T-helper 1 cell (primary cell): ENCODE data around the gene PPP1R37.
A peak's percentile ranks its signal among the peaks of the same experiment; 100 is the strongest.

ENCODE experiments used
- DNase-seq, 5 donors: peaks; one replicate each; pipeline ENCODE4 v3.0.0-alpha.2; 2012 to 2020

Gene PPP1R37

DNA sequence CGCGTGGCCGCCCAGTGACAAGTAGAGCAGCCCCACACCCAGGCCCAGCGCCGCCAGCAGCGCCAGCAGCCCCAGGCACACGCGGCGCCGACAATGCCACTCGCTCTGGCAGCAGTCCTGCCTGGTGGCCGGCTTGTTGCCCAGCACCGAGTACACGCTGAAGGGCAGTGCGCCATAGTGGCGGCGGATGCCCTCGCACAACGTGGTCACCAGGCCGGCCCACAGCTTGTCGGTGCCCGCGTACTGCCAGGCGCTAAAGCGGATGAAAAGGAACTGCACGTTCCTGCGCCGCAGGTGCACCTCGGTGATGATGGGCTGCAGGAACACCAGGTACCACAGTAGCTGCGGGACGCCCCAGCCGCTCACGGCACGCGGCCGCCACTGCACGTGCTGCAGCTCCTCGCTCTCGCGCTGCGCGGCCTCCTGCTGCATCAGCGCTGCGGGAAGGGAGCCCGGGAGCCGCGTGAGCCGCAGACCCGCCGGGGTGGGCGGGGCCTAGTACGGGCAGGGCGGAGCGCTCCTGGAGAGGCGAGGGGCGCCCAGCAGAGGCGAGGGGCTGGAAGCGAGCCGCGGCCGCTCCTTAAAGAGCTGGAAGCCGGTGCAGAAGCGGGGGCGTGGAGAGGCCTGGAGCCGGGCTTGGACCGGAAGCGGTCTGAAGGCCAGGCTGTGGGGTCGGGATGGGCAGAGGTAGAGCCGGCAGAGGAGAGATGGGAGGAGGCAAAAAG is 60.5 kb downstream of the PPP1R37 start:
- DNase-seq = peak in 2 of 5 donors; percentile 31 to 34

DNA sequence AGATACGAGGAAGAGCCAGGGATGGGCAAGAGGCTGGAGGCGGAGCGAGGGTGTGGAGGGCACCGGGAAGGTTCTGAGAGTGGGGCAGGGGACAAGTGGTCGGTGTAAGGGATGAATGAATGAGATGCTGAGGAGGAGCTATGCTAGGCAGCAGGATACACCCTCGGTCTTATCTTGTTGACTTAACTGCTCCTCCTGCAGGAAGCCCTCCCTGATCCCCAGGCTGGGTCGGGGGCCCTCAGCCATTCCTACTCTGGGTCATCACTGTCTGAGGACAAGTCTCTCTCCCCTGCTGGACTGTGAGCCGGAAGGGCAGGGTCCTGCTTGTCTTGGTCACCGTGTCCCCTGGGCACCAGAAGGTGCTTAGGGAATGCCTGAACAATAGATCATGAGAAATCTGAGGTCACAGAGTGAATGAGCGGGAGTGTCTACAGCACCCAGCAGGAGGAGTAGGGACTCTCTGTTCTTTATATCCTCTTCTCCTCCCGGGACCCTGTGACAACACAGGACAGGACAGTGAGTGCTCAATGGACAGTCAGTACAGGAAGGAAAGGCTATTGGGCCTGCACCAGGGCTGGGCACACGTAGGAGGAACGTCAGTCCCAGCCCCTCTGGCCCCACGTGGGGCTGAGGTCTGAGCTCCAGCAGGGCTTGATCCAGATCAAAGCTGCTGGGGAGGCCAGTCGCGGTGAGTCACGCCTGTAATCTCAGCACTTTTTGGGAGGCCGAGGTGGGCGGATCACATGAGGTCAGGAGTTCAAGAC is 61.3 kb downstream of the PPP1R37 start:
- no peak for DNase-seq

- no peak for DNase-seq
These were observed 63.1 kb downstream of the PPP1R37 start for GRCh38 chr19:45156011-45156630.

DNA sequence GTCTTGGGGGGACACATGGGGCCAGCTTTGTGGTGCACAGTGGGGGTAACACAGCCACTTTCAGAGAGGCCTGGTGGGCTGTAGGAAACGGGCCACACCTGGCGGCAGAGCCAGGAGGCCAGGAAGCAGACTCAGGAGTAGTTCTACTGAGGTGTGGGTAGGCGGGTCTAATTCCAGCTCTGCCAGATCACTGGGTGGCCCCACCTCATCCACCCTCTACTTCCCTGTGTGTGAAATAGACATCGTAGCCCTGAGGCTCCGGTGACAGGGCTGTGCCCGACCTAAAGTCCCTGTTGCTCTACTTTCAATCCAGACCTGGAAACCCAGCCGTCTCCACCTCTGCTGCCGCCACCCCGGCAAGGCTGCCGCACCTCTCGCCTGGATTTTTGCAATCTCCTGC is 63.8 kb downstream of the PPP1R37 start:
- no peak for DNase-seq

DNA sequence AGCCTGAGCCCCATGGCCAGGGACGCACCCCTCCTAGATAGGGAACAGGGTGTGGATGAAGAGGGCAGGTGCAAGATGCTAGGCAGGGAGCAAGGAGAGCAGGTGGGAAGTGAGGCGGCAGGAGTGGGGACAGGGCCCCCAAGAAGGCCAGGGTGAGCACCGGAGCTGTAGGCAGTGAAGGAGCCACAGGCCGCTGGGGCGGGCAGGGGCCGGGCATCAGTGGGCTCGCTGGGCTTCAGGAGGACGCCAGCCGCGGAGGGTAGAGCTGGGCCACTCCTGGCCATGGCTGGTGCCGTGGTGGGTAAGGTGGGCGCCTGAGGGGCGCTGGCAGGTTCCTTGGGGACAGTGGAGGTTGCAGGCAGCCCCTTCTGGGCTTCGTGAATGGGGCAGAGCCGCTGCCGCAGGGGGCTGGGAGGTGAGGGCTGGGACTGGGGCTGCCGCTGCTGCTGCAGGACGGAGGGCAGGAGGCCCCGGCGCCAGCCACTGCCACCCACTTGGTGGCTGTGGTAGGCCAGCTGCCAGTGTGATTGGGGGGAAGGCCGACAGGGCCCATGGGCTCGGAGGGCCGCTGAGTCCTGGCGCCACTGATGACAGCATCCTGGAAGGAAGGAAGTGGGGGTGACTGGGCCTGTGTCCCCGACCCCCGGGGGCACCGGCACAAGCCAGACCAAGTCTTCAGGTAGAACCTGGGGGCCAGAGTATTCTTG is 65.7 kb downstream of the PPP1R37 start:
- DNase-seq = no peak

GRCh38 chr19:45159210-45159970 is 66.4 kb downstream of the PPP1R37 start:
- DNase-seq = no peak

DNA sequence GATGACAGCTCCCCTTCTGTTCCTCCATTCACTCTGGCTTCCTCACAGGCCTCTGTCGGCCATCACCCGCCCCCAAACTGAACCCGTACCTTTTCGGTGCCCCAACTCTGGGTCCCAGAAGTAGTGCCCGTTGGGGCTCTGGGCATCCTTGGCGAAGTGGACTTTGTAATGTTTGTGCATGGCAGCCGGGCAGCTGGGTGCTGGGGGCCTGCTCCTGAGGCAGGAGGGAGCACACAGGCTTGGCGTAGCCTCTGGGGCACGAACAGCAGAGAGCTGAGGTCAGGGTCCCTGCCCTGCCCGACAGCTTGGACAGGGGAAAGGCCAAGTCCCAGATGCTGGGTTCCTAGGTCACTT is 67.0 kb downstream of the PPP1R37 start:
- DNase-seq = no peak

DNA sequence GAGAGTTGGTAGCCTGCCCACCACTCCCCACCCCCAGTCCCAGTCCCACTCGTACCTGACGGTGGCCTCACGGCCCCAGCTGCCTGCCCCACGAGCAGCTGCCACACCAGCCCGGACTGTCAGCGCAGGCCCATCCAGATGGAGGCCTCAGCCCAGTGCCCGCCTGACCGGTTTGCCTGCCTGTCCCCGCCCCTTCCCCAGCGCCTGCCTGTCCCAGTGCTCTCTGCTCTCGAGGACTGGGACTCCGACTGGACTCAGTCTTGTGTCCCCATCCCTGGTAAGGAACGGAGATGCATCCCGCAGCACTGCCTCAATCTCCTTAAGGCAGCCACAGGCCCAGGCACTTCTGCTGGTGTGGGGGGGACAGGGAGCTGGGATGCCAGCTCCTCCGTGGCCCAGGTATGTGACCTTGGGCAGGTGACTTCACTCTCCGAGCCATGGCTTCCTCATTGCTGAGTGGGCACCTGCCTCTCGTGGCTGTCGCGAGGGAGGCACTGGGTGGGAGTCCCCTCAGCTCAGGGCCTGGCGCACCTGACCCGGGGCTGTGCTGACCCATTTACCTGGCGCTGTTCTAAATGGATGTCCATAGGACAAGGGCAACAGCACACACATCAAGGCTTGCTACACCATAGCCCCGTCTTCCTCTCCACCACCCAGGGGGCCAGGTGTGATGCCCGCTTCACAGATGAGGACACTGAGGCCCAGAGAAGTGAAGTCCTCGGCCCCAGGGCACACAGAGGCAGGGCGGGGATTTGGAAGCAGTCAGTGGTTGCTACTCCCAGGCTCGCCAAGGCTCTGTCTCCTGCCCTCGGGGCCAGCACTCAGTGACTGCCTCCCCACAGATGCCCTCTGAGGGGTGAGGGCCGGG is 68.1 kb downstream of the PPP1R37 start, which contains the start of gene NKPD1:
NKPD1 (minus strand) TSS at position 113 of the 868 bp plus-strand sequence. CDS start 832 bp downstream, outside the sequence.
- no peak for DNase-seq

DNA sequence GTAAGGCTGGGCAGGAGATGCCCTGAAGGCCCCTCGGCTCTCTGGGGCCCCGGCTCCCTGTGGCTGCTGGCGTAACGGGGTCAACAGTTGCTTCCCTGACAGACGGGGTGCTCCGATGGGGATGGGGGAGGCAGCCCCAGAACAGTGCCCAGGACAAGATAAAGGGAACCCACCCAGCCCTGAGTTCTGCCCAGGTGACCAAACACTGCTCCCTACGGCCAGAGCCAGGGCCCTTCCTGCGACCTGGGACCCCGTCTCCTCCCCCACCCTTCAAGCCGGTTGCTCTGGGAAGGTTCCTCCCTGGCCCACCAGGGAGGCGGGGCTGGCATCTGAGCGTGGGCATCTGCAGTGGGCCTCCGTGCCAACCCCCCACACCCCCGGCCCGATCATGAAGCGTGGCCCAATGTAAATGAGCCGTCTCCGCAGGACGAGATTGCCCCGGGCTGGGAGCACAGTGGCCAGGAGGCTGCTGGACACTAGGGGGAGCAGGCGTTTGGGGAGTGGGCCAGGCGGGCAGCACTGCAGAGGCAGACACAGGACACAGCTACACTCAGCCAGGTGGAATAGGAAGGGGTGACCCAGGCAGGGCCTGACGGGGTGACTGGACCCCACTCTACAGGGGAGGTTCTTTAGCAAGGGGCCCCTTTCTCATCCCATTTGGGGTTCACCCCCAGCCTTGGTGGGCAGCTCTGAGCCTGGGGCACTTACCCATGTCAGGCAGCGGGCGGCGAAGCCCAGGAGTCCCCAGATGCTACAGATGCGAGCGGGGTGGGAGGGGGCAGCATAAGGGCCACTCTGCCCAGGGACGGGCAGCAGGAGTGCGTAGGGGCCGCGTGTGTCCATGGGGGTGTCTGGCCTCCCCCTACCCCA is 69.0 kb downstream of the PPP1R37 start:
- DNase-seq = no peak

GRCh38 chr19:45162608-45163143 is 69.7 kb downstream of the PPP1R37 start:
- DNase-seq = no peak

GRCh38 chr19:45163156-45163555 is 70.2 kb downstream of the PPP1R37 start:
- DNase-seq = no peak

GRCh38 chr19:45163751-45164460 is 70.9 kb downstream of the PPP1R37 start:
- DNase-seq = no peak

DNA sequence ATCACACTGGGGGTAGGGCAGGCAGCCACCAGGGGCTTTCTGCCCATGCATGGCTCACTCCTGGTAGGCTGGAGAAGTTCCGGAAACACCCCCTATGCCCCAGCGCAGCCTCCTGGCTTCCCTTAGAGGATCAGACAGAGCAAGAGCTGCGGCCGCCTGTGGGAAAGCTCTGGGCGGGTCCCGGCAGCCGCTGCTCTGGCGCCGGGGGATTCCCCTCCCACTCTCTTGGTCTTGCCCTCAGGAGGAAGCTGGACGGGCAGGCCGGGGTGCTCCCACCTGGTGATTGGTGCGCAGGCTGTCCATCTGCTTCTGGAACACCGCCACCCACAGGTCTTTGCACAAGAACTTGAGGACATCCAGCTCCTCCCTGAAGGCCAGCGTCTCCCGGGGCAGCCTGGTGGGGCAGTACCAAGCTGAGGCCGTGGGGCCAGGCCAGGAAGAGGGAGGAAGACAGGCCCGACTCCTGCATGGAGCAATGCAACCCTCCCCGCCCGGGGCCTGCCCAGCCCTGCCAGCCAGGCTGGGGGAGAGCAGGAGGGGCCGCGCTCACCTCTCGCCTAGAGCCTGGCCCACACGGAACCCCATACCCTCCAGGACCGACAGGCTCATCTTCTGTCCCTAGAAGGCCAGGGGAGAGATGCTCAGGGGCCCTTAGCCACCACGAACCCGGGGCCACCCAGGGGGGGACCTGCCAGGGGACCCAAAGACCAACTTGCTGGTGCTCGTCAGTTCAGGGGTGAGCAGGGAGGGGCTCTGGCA is 71.8 kb downstream of the PPP1R37 start:
- DNase-seq = peak; percentile 30 to 53 (median 42)

GRCh38 chr19:45166723-45167252 is 73.8 kb downstream of the PPP1R37 start:
- DNase-seq = no peak

DNA sequence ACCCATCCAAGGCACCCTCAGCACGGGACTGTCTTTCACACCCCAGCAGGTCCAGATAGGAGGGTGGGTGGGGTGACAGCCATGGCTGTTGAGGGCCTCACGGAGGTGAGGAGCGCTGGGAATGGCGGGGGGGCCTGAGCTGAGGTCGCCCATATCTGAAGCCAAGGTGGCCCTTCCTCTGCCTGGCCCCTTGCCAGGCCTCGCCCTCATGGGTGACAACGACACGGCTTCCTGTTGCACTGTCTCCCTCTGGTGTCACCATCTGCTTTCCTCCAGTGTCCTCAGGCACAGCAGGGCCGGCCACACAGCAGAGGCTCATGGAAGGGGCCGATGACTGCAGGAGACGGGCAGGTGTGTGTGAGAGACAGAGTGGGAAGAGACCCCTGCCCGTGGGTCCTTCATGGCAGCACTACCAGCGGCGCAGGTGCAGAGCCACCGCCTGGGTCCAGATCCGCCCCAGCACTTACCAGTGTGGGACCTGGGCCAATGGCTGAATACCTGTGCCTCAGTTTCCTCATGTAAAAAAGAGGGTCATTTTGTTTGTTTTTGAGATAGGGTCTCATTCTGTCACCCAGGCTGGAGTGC is 75.9 kb downstream of the PPP1R37 start:
- DNase-seq = no peak

DNA sequence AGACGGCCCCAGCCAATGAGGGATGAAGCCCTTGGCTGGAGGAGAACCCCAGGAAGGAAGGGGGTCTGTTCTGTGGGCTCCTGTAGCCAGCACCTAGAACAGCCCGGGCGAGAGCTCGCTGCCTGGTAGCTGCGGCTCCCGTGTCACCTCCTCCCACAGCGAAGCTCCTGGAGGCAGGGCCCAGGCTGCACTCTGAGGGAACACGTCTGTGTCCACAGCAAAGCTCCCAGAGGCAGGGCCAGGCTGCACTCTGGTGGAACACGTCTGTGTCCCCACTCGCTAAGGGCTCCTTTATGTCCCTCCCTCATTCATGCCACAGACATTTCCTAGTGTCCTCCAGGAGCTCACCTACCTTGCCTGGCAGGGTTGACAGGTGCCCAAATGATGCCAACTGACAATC is 76.6 kb downstream of the PPP1R37 start:
- no peak for DNase-seq

- DNase-seq = no peak
These were observed 77.4 kb downstream of the PPP1R37 start for GRCh38 chr19:45170146-45171106.
